Tibial artery (tissue), 4 donors: ENCODE results near the gene COLEC12.

ENCODE experiments used
- DNase-seq, 2 donors: peaks; one replicate each; pipeline ENCODE4 v3.0.0-alpha.2; 2019
- H3K27ac ChIP-seq, 2 donors: fragments of 200-600 bp; sonication (generic) in 1 of 2; 1 replicate in 1 of 2; 2 replicates in 1 of 2; pipeline ENCODE4 v1.5.1; 2018 to 2019; ENCODE audit warnings: mild to moderate bottlenecking in 1 of 2
- H3K27me3 ChIP-seq, 2 donors: fragments of 200-600 bp; sonication (generic) in 1 of 2; one replicate each; pipeline versions ENCODE4 v1.5.1 to v1.6.0; 2016 to 2019
- H3K36me3 ChIP-seq, 3 donors: fragments of 200-600 bp; sonication (generic) in 2 of 3; one replicate each; pipeline ENCODE4 v1.5.1; 2016 to 2019; ENCODE audit warnings: mild to moderate bottlenecking in 2 of 3
- H3K4me1 ChIP-seq, 4 donors: fragments of 200-600 bp; sonication (generic) in 2 of 4; 1 replicate in 3 of 4; 2 replicates in 1 of 4; pipeline ENCODE4 v1.5.1; 2016 to 2019
- H3K4me3 ChIP-seq, 2 donors: fragments of 200-600 bp; sonication (generic) in 1 of 2; 1 replicate in 1 of 2; 2 replicates in 1 of 2; pipeline ENCODE4 v1.5.1; 2018 to 2019; ENCODE audit warnings: mild to moderate bottlenecking in 2 of 2
- H3K9me3 ChIP-seq, 3 donors: fragments of 200-600 bp; sonication (generic) in 1 of 3; one replicate each; pipeline ENCODE4 v1.5.1; 2016 to 2019
- CTCF ChIP-seq, 2 experiments: fragments of 200-600 bp in 1 of 2; fragments of 450-650 bp in 1 of 2; IDR thresholded peaks; one replicate each; pipeline ENCODE4 v1.5.1; 2017 to 2019; ENCODE audit warnings: antibody characterized with exemption in 2 of 2, mild to moderate bottlenecking in 1 of 2, moderate library complexity in 1 of 2
- intact Hi-C: fragments of 100-400 bp; cut with DNase I; formaldehyde crosslinking; loops from one replicate; pipeline ENCODE4 v1.15.0; 2023; ENCODE audit warnings: low total_unique reads

The COLEC12 gene

DNA sequence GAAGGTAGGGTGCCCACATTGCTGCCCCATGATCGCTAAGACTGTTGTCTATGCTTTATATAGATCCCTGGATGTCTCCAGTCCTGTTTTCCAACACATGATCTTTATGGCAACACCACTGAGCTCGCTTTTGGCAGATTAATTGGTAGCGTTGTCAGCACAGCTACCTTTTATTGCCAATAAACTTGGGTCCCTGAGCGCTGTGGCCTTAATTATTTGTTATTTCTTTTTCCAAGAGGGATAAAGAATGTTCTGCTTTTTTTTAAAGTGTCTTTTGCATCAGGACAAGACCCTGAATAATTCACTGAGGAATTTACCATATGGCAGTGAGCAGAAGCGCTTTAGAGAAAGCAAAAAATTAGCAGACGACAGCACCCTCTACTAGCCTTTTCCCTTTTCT is 113.5 kb downstream of the COLEC12 start:
- no peak for DNase-seq
- Histone ChIP-seq H3K27me3 (no peaks in the 10 kb centered on the region), H3K36me3 (no peaks in the 10 kb centered on the region), H3K27ac (no peak overlapping the region), H3K4me3 (no peak overlapping the region), H3K4me1 (no peaks in the 10 kb centered on the region), H3K9me3 (no peaks in the 10 kb centered on the region)
- intact Hi-C loops: no loop called here
- no peak for TF ChIP-seq CTCF (IDR thresholded peaks at IDR 0.05)

DNA sequence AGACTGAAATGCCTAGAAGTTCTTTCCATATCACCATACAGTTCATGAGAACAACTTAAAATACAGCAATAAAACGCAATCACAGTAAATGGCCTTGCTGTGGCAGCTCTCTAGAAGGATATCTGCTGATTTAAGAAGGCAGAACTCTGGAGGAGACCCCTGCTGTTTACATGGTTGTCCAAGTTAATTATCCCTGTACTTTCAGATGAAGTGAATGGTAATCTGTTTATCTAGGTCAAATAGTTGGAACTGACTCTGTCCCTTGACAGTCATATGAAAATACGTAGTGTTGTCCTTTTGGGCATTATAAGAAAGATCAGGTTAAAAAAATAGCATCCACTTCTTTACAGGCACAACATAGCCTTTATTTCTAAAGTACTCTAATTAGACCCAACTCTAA is 115.6 kb downstream of the COLEC12 start:
- no peak overlapping the region for H3K27ac ChIP-seq
- no peak for TF ChIP-seq CTCF (IDR thresholded peaks at IDR 0.05)
- no peaks in the 10 kb centered on the region for H3K4me1 ChIP-seq
- no peaks in the 10 kb centered on the region for H3K36me3 ChIP-seq
- no peak overlapping the region for H3K4me3 ChIP-seq
- no peak for DNase-seq
- no peaks in the 10 kb centered on the region for H3K9me3 ChIP-seq
- intact Hi-C loops: no loop called here
- no peaks in the 10 kb centered on the region for H3K27me3 ChIP-seq

- no peak for TF ChIP-seq CTCF (IDR thresholded peaks at IDR 0.05)
- peaks cover 0 to 7% (median 6%) of the 10 kb centered on the region in 4 donors for H3K4me1 ChIP-seq
Observed at GRCh38 chr18:383135-383534, 117.4 kb downstream of the COLEC12 start.

DNA sequence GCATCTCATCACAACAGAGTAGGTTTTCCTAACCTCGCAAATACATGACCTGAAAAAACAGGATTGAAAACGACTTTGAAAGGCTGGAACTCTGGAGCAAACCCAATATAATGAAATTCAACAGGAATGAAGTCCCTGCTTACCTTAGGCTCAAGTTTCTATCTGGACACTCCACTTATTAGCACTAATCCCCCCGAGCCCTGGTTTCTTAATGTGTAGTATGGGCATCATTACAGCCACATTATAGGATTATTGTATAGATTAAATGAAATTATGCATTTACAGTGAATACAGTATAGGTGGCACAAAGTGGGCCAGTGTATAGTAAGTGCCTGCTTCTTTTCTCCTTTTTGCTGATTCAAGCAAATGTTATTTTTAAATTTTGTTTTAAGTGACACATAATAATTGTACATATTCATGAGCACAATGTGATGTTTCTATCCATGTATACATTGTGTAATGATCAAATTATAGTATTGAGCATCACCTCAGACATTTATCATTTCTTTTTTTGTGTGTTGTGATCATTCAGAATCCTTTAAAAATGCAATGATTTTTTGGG is 118.0 kb downstream of the COLEC12 start:
- TF ChIP-seq CTCF (IDR thresholded peaks at IDR 0.05): no peak
- intact Hi-C loops: no loop called here

More at GRCh38 chr18:383135-383534, 117.4 kb downstream of the COLEC12 start:
- no peaks in the 10 kb centered on the region for H3K27me3 ChIP-seq
- H3K27ac ChIP-seq: no peak overlapping the region
- intact Hi-C loops: no loop called here
- no peaks in the 10 kb centered on the region for H3K36me3 ChIP-seq
- H3K9me3 ChIP-seq: no peaks in the 10 kb centered on the region
- DNase-seq: no peak
- H3K4me3 ChIP-seq: no peak overlapping the region

GRCh38 chr18:379681-380330 is 120.7 kb downstream of the COLEC12 start:
- no peak overlapping the region for H3K27ac ChIP-seq
- DNase-seq: peak in 1 of 2 donors; percentile 55

More for the DNA sequence above, 118.0 kb downstream of the COLEC12 start:
- Histone ChIP-seq H3K9me3 (no peaks in the 10 kb centered on the region), H3K27ac (no peak overlapping the region), H3K4me1 (peaks cover 0 to 13% (median 9%) of the 10 kb centered on the region in 4 donors), H3K36me3 (no peaks in the 10 kb centered on the region), H3K4me3 (no peak overlapping the region), H3K27me3 (no peaks in the 10 kb centered on the region)
- no peak for DNase-seq

More at GRCh38 chr18:379681-380330, 120.7 kb downstream of the COLEC12 start:
- intact Hi-C loops: no loop called here
- Histone ChIP-seq H3K36me3 (no peaks in the 10 kb centered on the region), H3K9me3 (no peaks in the 10 kb centered on the region), H3K4me3 (no peak overlapping the region), H3K4me1 (peaks cover 0 to 37% (median 27%) of the 10 kb centered on the region in 4 donors), H3K27me3 (no peaks in the 10 kb centered on the region)
- TF ChIP-seq CTCF (IDR thresholded peaks at IDR 0.05): no peak
